Suppressor macrophage treated with lipopolysaccharide for 1 hour (primary cell): ENCODE results near the gene APP.
A peak's percentile ranks its signal among the peaks of the same experiment; 100 is the strongest.

Experiments
- DNase-seq, 3 donors: peaks; one replicate each; pipeline ENCODE4 v3.0.0-alpha.2; 2020 to 2022

The APP gene

DNA sequence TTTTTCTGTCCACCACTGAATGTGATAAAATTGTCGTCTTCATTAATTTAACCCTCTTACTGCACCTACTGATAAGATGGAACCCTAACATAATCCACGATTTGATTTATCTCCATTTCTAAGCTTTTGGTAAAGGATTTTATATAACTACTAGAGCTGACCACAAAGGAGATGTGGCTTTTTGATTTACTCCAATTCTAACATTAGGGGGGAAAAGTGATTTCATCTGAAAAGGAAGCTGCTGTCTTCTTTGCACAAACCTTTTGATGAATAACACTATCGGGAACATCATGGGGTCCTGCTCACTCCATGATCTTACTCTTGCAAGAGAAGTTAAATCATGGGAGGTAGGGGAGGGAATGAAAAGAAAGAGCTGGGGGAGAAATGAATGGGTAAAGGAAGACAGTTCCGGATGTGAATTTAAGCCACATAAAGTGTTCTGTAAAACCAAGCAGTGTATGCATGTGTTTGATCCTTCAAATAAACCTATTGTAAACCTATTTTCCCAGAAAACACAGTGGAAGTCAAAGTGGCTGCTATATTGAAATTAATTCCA lies 274.0 kb downstream of the APP start:
- no peak for DNase-seq

DNA sequence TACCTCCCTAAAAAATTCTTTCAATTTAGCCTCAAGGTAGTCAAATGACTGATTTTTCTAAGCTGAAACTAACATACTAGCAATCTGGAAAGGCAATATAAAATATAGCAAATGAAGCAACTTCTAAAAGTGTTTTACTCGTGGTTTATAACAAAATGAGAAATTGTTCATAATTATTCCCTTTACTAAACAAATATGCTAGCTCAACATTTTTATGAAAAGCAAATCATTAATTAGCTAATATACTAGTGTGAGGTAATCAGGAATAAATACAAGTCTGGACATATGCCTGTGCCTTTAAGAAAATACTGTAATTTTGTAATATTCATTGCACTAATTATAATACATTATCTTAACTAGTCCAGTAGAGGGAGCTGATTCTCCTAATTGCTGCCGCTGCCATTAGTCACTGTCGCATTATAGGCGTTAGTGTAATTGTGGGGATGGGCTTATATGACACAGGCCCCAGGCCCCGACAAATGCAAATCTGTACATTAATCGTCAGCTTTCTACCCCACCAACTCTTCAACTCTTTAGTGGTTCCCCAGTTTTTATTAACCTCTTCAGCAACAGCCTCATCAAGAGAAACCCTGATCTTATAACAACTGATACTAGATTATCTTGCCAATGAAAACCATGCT lies 274.9 kb downstream of the APP start:
- DNase-seq, result peak; percentile 59 to 77 (median 77)

DNA sequence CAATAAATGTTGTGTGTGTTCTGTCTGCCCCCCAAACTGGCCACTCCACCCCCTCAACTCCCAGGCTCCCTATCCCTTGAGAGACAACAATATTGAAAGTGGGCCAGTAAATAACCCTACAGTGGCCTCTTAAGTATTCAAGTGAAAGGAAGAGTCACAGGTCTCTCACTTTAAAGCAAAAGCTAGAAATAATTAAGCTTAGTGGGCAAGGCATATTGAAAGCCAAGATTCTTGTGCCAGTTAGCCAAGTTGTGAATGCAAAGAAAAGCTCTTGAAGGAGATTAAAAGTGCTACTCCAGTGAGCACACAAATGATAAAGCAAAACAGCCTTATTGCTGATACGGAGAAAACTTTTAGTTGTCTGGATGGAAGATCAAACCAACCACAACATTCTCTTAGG lies 277.4 kb downstream of the APP start:
- no peak for DNase-seq

DNA sequence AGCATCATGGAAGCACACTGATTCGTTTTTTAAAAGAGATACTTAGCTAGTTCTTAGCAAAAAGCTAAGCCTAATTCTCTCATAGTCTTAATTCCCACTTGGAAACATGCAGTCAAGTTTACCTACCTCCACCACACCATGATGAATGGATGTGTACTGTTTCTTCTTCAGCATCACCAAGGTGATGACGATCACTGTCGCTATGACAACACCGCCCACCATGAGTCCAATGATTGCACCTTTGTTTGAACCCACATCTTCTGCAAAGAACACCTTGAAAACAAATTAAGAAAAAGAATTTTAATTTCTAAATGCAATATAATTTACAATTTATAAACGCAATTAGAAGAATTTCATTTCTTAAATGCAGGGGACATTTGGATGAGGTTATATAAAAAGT lies 279.0 kb downstream of the APP start:
- no peak for DNase-seq

DNA sequence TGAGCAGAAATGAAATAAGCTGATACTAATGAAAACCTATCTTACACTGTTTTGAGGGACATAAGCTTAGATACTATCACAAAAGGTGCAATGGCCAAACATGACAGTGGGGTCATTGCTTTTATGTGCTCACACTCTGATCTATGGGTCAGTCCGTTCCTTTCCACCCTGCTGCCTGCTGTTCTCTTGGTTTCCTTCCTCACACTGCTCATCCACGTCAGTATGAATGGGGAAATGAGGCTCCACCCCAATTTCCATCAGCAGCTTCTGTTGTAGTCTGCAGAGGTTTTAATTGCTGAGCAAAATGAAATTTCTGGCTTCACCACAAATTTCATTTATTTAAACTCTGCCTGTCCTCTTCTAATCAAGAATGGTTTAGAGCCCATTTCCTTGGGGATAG lies 280.6 kb downstream of the APP start:
- DNase-seq, result peak; percentile 31 to 36 (median 33)

DNA sequence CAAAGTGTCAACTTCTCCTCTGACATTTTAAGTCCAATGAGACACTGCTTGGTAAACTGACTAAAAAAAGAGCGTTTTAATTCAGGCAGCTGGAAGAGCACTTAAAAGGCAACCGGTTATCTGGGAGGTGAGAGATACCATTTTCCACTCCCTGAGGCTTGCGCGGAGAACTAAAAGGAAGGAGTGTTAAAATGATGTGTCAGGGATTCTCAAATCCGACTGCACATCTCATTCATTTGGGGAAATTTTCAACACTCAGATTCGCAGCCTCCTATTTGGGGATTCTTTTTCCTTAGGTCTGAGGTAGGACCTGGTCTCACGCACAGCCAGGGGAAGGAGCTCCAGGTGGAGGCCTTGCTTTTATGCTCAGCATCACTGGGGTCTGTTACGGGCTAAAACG lies 281.9 kb downstream of the APP start:
- DNase-seq, result no peak

DNA sequence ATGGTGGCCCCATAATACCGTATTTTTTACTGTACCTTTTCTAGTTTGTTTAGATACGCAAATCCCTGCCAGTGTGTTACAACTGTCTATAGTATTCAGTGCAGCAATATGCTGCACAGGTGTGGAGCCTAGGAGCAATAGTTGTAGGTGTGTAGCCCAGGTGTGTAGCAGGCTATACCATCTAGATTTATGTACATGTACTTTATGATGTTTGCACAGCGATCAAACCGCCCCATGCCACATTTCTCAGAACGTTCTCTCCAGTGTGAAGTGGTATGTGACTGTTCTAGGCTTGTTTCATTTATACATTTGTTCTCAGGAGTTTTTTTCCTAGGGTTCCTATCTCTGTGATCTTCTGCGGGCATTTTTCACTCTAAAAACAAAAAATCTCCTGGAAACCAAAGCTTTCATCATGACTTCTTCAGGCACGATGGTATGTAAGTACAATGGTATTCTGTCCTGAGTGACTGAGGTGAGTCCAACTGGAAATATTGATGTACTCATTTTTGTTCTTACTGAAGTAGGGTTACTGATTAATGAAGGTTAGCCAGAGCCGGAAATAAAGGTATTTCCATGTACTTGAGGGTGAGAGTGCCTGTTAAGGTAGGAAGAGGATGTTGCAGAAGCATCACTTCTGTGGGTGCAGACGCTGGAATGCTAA lies 282.8 kb downstream of the APP start:
- DNase-seq, result no peak

DNA sequence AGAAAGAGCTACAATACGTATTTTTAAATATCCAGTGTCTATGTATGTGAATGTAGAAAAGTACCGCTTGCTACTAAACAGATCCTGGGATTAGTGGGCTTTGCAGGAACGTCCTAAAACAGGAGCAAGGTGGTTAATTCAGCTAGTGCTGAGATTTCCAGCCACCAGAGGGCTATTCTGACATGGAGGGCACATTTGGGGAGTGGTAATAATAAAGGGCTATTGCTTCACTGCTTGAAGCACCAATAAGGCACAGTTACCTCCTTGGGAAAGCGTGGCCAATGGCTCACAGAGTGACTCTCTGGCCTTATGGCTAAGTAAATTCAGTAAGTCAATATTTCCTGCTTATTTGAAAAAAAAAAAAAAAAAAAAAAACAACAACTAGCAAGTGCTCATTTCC lies 283.4 kb downstream of the APP start:
- DNase-seq, result no peak

DNA sequence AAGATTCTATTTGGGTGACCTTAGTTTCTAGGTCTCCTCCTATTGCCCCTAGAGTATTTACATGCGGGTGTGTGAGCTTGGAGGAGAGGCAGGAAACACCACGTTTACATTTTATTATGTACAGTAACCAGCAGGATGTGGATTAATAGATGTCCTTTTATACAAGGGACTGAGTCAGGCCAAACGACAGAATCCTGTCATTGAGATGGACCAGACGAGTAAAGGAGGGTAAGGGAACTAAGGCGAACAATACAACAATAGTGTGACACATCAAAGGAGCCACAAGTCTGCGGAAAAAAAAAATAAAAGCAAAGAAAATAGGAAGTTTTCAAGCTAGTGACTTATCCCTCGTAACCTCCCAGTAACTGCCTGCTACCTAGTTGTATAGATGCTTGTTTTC lies 284.7 kb downstream of the APP start:
- DNase-seq, result no peak

DNA sequence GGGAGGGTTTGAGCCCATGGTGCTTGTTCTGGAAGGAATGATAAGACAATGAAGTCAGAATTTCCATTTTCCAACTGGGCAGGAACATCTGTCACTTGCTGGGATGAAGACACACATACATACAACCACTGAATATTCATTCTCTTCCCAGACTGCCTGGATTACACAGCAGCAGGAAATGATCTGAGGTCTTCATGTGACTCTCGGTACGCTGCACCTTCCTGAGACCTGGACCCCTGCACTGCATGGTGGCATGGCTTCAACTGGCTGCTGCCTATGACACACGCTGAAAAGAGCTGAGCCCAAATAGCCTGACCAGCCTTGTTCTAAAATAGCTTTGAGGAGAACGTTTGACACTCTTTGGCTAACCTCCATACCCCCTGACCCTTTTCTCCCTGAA lies 285.2 kb downstream of the APP start:
- DNase-seq, result no peak

DNA sequence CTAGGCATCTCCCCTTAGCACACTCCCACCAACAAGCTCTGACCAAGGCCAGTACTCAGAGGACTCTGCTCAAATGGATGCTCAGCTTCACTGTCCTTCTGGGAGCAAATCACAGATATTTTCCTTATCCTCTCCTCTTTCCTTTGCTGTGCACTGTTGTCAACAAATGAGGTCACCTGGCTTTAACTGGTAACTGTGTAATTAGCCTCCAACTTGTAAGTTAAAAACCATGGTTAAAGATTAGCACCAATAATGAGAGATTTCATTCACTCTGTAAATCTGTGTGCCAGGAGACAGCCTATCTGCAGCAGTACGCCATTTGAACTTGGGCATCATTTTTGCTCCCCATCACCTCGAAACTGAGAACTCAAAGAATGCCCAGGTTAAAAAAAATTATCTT lies 286.3 kb downstream of the APP start:
- DNase-seq, result no peak

DNA sequence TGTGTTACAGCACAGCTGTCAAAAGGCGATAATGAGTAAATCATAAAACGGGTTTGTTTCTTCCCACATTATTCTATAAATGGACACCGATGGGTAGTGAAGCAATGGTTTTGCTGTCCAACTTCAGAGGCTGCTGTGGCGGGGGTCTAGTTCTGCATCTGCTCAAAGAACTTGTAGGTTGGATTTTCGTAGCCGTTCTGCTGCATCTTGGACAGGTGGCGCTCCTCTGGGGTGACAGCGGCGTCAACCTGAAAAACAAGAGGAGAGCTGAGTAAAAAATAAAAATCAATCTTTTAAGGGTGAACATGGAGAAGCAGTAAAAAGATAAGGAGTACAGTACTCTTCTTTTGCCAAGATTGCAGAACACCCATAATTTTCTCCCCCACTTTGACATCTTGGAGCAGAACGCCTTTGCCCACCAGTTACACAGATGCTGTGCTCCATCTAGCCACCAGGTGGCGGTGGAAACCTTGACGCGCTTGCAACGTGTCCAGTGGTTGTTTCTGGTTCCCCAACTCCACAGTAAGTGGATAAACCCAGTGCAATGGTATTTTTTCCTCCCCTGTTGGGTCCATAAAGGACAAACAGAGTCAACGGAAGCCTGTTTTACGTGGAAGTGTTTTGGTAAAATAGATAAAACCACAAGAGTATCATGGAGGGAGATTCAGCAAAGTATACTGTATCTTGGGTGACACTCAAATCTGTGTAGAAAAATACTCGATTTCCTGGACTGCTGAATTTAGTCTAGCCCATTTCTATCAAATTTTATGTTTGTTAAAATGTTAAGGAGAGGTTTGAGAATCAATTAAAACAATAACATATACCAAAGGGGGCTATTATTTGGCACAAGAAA lies 288.8 kb downstream of the APP start:
- DNase-seq, result peak; percentile 72 to 79 (median 76)

DNA sequence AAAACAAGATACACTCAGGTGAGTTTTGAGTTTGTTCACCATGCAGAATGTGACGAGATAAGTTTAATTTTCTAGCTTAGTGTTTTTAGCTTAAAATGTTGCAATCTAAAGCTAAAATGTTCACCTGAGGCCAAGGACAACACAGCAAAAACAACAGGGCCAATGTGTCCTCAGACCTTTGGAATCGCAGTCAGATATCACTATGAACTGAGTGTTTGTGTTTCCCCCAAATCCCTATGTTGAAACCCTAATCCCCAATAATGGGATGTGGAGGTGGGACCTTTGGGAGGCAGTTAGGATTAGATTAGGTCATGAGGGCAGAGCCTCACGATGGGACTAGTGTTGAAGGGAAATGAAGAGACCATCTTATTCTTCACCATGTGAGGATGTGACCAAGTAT lies 291.4 kb downstream of the APP start:
- DNase-seq, result no peak

DNA sequence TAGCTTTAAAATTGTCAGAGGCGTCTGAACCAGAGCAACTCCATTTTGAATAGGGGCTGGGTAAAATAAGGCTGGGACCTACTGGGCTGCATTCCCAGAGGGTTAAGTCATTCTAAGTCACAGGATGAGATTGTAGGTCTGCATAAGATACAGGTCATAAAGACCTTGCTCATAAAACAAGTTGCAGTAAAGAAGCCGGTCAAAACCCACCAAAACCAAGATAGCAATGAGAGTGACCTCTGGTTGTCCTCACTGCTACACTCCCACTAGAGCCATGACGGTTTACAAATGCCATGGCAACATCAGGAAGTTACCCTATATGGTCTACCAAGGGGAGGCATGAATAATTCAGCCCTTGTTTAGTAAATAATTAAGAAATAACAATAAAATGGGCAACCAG lies 292.2 kb downstream of the APP start:
- no peak for DNase-seq

DNA sequence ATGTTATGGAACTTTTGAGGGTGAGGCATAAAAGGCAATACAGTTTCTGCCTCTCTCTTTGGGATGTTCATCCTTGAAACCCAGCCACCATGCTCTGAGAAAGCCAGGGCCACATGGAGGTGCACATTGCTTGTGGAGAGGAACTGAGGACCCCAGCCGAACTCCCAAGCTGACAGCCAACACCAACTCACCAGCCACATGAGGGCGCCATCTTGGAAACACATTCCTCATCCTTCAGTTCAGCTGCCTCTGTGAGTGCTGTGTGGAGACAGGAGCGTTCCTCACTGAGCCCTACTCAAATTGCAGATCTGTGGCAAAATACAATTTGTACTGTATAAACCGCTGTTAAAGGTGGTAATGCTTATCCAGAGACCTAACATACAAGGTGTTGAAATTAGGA lies 298.3 kb downstream of the APP start:
- no peak for DNase-seq

DNA sequence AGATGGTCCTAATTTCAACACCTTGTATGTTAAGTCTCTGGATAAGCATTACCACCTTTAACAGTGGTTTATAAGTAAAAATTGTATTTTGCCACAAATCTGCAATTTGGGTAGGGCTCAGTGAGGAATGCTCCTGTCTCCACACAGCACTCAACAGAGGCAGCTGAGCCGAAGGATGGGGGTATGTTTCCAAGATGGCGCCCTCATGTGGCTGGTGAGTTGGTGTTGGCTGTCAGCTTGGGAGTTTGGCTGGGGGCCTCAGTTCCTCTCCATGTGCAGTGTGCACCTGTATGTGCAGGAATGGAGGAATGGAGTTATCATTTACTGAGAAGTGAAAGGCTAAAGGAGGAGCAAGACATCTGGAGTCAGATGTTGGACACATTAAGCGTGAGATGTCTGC lies 299.0 kb downstream of the APP start:
- DNase-seq, result no peak

DNA sequence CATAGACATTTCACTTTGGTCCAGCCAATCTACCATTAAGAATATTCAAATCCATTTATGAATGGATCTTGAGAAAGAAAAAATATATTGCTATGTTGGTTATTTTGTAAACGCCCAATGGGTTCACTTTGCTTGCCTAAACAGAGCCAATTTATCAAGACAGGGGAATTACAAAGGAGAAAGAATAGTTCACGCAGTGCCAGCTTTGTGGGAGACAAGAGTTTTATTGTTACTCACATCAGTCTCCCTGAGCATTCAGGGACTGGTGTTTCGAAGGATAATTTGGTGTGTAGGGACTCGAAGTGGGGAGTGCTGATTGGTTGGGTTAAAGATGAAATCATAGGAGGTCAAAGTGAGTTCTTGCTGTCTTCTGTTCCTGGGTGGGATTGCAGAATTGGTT lies 300.5 kb downstream of the APP start:
- no peak for DNase-seq

DNA sequence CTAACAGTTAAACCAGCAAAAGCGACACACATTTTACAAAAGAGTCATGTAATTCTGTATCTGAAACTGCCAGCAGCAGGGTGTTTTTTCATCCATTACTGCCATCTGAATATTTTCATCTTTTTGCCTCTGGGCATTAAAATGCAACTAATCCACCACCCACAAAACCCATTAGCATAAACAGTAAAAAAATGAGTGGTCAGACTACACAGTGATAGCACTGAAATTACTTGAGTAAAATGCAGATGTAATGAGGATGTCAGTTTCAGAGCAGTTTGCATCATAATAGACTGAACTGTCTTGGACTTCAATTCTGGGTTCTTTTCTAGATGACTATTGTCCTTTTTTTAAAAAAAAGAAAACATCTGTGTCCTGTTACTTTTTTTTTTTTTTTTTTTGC lies 303.5 kb downstream of the APP start:
- DNase-seq, result no peak

DNA sequence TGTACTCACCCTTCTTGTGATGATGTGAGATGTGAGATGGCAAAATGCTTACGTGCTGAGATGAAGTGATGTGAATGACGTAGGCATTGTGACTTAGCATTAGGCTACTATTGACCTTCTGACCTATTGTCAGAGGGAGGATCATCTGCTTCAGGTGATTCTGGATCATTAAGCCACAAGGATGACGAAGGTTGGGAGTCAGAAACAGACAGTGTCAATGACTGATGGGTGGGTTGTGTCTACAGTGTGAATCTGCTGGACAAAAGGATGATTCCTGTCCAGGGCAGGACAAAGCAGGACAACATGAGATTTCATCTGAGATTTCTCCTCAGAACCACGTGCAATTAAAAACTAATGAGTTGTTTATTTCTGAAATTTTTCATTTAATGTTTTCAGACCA lies 306.8 kb downstream of the APP start:
- no peak for DNase-seq

DNA sequence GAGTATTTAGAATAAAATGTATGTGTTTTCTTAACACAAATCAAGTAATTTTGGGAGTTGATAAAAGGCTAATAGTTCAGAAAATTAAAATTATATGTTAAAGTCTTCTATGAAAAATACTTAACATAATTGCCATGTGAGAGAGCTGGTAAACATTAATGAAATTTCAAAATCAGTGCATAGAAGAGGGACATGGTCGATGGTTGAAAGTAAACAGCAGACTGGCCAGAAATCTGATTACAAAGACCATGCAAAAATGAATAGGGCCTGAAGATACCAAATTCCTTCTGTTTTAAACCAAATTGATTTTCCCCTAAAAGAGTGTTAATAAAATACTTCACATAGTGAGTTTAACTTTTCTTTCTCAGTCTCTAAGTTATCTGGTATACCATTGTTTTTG lies 307.5 kb downstream of the APP start:
- DNase-seq, result no peak

DNA sequence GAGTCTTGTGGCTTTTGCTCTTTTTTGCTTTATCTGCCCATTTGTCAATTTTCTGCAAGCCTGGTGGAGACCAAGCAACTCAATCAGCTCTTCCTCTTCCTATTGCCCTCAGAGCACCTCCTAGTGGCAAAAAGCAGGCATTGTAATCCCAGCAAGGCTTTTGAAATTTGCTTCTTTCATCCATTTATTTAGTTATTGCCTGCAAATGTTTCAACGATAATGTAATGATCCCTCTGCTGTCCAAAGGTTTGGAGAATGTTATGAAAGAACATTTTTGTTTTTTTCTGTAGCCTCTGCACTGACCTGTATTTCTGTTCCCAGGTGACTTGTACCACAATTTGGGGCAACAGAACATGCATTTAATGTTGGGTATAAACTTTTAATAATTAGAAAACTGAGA lies 308.0 kb downstream of the APP start:
- DNase-seq, result peak; percentile 49 to 70 (median 60)

DNA sequence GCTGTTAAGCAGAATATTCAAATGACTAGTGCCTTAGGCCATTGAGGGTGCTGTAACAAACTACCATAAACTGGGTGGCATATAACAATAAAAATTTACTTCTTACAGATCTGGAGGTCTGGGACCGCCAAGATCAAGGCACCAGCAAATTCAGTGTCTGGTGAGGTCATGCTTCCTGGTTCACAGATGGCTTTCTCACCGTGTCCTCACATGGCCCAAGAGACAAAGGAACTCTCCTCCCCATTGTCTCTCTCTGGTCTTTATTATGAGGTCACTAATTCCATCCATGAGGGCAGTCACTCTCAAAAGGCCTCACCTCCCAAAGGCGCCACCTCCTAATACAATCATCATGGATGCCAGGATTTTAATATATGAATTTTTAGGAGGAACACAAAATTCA lies 308.5 kb downstream of the APP start:
- no peak for DNase-seq

DNA sequence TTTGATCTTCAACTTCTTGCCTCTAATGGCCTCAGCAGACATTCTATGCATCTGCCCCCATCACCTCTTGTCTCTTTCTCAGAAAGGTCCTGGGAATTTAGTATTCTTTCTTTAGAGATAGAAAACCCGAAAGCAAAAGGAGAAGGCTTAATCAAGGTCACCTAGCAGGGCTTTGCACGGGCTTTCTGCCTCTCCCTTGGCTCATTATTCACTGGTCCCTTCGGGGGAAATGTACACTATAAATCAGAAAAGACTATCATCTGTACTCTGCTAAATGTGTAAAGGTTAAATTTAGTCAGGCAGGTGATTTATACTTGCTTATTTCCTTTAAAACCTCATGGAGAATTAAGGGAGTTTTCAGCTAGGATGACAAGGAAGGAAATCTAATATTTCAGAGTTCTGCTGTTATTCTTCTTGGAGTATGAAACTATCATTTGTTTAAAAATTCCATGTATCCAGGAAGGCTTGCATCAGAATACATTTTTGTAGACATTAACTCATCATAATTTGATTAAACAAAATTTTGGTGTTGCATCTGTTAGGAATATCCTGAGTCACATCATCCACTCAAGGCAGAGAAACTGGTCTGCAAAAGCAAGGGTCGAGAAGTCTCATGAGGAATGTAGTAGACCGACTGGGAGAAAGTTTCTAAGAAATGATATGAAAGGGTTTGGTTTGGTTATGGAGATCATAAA lies 311.2 kb downstream of the APP start:
- DNase-seq, result no peak
